Measurements from ENCODE around the gene SLCO4C1. TPM values are rescaled to one million over a fixed set of nuclear protein-coding genes. Genes with fewer than 3 reads are reported as not detected.
"Not testable (repeated sequence)": the region's sequence is repeated elsewhere in the genome, so short reads cannot be mapped to it uniquely, and the experiment has no call there.

The SLCO4C1 gene, protein sequence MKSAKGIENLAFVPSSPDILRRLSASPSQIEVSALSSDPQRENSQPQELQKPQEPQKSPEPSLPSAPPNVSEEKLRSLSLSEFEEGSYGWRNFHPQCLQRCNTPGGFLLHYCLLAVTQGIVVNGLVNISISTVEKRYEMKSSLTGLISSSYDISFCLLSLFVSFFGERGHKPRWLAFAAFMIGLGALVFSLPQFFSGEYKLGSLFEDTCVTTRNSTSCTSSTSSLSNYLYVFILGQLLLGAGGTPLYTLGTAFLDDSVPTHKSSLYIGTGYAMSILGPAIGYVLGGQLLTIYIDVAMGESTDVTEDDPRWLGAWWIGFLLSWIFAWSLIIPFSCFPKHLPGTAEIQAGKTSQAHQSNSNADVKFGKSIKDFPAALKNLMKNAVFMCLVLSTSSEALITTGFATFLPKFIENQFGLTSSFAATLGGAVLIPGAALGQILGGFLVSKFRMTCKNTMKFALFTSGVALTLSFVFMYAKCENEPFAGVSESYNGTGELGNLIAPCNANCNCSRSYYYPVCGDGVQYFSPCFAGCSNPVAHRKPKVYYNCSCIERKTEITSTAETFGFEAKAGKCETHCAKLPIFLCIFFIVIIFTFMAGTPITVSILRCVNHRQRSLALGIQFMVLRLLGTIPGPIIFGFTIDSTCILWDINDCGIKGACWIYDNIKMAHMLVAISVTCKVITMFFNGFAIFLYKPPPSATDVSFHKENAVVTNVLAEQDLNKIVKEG
- under 1 TPM; 0.14 to 0.35 TPM for total RNA-seq

- ATAC-seq (ENCODE audit: insufficient number of reproducible peaks, low FRiP score, low read depth) (no peak), DNase-seq (ENCODE audit: low spot score) (no peak)
- H3K27ac ChIP-seq: no peak within 1 kb of the TSS
- no peaks in the 10 kb centered on the region for H3K36me3 ChIP-seq
- H3K4me3 ChIP-seq: peak within 1 kb of the TSS; percentile 65
- TF ChIP-seq, protein P1, sequence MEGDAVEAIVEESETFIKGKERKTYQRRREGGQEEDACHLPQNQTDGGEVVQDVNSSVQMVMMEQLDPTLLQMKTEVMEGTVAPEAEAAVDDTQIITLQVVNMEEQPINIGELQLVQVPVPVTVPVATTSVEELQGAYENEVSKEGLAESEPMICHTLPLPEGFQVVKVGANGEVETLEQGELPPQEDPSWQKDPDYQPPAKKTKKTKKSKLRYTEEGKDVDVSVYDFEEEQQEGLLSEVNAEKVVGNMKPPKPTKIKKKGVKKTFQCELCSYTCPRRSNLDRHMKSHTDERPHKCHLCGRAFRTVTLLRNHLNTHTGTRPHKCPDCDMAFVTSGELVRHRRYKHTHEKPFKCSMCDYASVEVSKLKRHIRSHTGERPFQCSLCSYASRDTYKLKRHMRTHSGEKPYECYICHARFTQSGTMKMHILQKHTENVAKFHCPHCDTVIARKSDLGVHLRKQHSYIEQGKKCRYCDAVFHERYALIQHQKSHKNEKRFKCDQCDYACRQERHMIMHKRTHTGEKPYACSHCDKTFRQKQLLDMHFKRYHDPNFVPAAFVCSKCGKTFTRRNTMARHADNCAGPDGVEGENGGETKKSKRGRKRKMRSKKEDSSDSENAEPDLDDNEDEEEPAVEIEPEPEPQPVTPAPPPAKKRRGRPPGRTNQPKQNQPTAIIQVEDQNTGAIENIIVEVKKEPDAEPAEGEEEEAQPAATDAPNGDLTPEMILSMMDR (IDR thresholded peaks at IDR 0.05): peak; percentile 39
- H3K9me3 ChIP-seq: no peaks in the 10 kb centered on the region
- peaks cover 10 to 22% of the 10 kb centered on the region in 2 donors for H3K4me1 ChIP-seq (ENCODE audit: control insufficient read depth in 1 of 2, low read depth in 2 of 2)
- H3K27me3 ChIP-seq (replicated peaks; ENCODE audit: insufficient read depth): no peaks in the 10 kb centered on the region
Measured at GRCh38 chr5:102296178-102296817, at the start of gene SLCO4C1. Gene SLCO4C1 (minus strand): TSS chr5:102296284. CDS start chr5:102296262, 22 bp downstream.

GRCh38 chr5:102341681-102342288 is 45.7 kb upstream of the SLCO4C1 start:
- H3K4me1 ChIP-seq (ENCODE audit: control insufficient read depth in 1 of 2, low read depth in 2 of 2): no peaks in the 10 kb centered on the region
- H3K36me3 ChIP-seq: no peaks in the 10 kb centered on the region
- no peaks in the 10 kb centered on the region for H3K9me3 ChIP-seq
- H3K27ac ChIP-seq: no peak overlapping the region
- H3K4me3 ChIP-seq: no peak overlapping the region
- TF ChIP-seq, protein P1 (IDR thresholded peaks at IDR 0.05): no peak
- H3K27me3 ChIP-seq (replicated peaks; ENCODE audit: insufficient read depth): no peaks in the 10 kb centered on the region
- DNase-seq (ENCODE audit: low spot score) (no peak), ATAC-seq (ENCODE audit: insufficient number of reproducible peaks, low FRiP score, low read depth) (no peak)

GRCh38 chr5:102324714-102325113 is 28.6 kb upstream of the SLCO4C1 start:
- H3K27ac ChIP-seq: no peak overlapping the region
- no peaks in the 10 kb centered on the region for H3K9me3 ChIP-seq
- no peak for DNase-seq (ENCODE audit: low spot score)
- no peaks in the 10 kb centered on the region for H3K36me3 ChIP-seq
- TF ChIP-seq, protein P1 (IDR thresholded peaks at IDR 0.05): no peak
- ATAC-seq (ENCODE audit: insufficient number of reproducible peaks, low FRiP score, low read depth): no peak
- no peaks in the 10 kb centered on the region for H3K4me1 ChIP-seq (ENCODE audit: control insufficient read depth in 1 of 2, low read depth in 2 of 2)
- H3K27me3 ChIP-seq (replicated peaks; ENCODE audit: insufficient read depth): no peaks in the 10 kb centered on the region
- no peak overlapping the region for H3K4me3 ChIP-seq

DNA sequence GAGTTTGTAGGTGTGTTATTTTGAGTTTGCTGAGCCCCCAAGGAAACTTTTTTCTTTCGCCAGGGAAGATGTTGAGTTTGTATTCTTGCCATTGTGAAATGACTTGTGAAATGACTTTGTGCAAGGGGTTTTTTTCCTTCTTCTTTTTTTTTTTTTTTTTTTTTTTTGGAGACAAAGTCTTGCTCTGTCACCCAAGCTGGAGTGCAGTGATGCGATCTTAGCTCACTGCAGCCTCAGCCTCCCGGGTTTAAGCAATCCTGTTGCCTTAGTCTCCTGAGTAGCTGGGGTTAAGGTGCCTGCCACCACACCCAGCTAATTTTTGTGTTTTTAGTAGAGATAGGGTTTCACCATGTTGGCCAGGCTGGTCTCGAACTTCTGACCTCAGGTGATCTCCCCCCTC is 22.7 kb upstream of the SLCO4C1 start:
- H3K4me1 ChIP-seq (ENCODE audit: control insufficient read depth in 1 of 2, low read depth in 2 of 2); ATAC-seq (ENCODE audit: insufficient number of reproducible peaks, low FRiP score, low read depth); DNase-seq (ENCODE audit: low spot score); H3K4me3 ChIP-seq; H3K36me3 ChIP-seq; H3K27me3 ChIP-seq (replicated peaks; ENCODE audit: insufficient read depth); H3K9me3 ChIP-seq; H3K27ac ChIP-seq: not testable (repeated sequence)

- DNase-seq (ENCODE audit: low spot score) (no peak), ATAC-seq (ENCODE audit: insufficient number of reproducible peaks, low FRiP score, low read depth) (no peak)
- Histone ChIP-seq H3K27me3 (replicated peaks; ENCODE audit: insufficient read depth) (no peaks in the 10 kb centered on the region), H3K4me3 (no peak overlapping the region), H3K4me1 (ENCODE audit: control insufficient read depth in 1 of 2, low read depth in 2 of 2) (no peaks in the 10 kb centered on the region), H3K27ac (no peak overlapping the region), H3K36me3 (no peaks in the 10 kb centered on the region), H3K9me3 (no peaks in the 10 kb centered on the region)
- TF ChIP-seq, protein P1 (IDR thresholded peaks at IDR 0.05): no peak
Measured at GRCh38 chr5:102314328-102314727, 18.2 kb upstream of the SLCO4C1 start.
